ENCODE measurements around the gene FOXS1.

The FOXS1 gene

GRCh38 chr20:31845300-31845863 is at the start of gene FOXS1:
FOXS1 (minus strand) TSS chr20:31845604; CDS start chr20:31845542, 62 bp downstream.
- TF ChIP-seq EZH2phosphoT487 (IDR thresholded peaks at IDR 0.05; ENCODE audit: borderline replicate concordance, low read length): no peak
- no peak for TF ChIP-seq CTCF (IDR thresholded peaks at IDR 0.05; ENCODE audit: low read depth, low read length, poor library complexity, severe bottlenecking)
- no peak within 1 kb of the TSS for H3K4me2 ChIP-seq (ENCODE audit: low read length)
- no peak within 1 kb of the TSS for H3K4me3 ChIP-seq (ENCODE audit: low read length)
- H3K36me3 ChIP-seq (ENCODE audit: control insufficient read depth, low read length): no peaks in the 10 kb centered on the region
- H3F3A ChIP-seq (ENCODE audit: control insufficient read depth, insufficient read depth): no peaks in the 10 kb centered on the region
- H3K79me2 ChIP-seq (ENCODE audit: control insufficient read depth, low read length): no peaks in the 10 kb centered on the region
- peaks cover 8% of the 10 kb centered on the region for H3K27me3 ChIP-seq (ENCODE audit: control insufficient read depth, low read length)
- no peaks in the 10 kb centered on the region for H4K20me1 ChIP-seq (ENCODE audit: control insufficient read depth, insufficient read depth, low read depth, low read length)
- peaks cover 6% of the 10 kb centered on the region; the same call in 1 of the 2 replicates for H3K4me1 ChIP-seq (ENCODE audit: control insufficient read depth, low read length)
- no peaks in the 10 kb centered on the region for H3K9me2 ChIP-seq (replicated peaks; ENCODE audit: control insufficient read depth, low read length)
- no peak within 1 kb of the TSS for H3K27ac ChIP-seq (ENCODE audit: low read depth, low read length)
- no peaks in the 10 kb centered on the region for H3K9me3 ChIP-seq (ENCODE audit: control insufficient read depth, insufficient read depth, low read length)

DNA sequence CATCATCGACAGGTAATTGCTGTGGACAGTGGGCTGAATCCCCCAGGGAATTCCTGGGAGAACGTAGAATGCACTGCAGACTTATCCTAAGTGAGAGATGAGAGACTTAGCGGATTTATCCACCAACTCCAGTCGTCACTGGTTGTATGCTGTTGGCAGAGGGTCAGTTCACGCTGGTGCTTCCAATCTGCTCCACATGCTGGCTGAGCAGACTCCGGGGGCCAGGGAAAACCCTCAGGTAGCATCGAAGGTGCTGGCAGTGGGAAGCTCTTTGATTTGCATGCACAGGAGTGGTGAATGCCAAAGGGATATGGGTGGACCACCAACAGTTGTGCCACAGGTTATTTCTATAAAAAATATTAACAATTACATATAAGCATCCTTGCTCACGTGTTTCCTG is 45.2 kb upstream of the FOXS1 start:
- H3K27me3 ChIP-seq (ENCODE audit: control insufficient read depth, low read length): peaks cover 5% of the 10 kb centered on the region; the same call in 1 of the 2 replicates
- TF ChIP-seq CTCF (IDR thresholded peaks at IDR 0.05; ENCODE audit: low read depth, low read length, poor library complexity, severe bottlenecking): no peak
- no peak for TF ChIP-seq EZH2phosphoT487 (IDR thresholded peaks at IDR 0.05; ENCODE audit: borderline replicate concordance, low read length)
- no peaks in the 10 kb centered on the region for H4K20me1 ChIP-seq (ENCODE audit: control insufficient read depth, insufficient read depth, low read depth, low read length)
- H3K4me1 ChIP-seq (ENCODE audit: control insufficient read depth, low read length): 0 out of 2 replicates have a peak, but pooled peaks cover 3% of the 10 kb centered on the region
- no peaks in the 10 kb centered on the region for H3K9me3 ChIP-seq (ENCODE audit: control insufficient read depth, insufficient read depth, low read length)
- no peak overlapping the region for H3K4me2 ChIP-seq (ENCODE audit: low read length)
- no peak overlapping the region for H3K4me3 ChIP-seq (ENCODE audit: low read length)
- H3K9me2 ChIP-seq (replicated peaks; ENCODE audit: control insufficient read depth, low read length): no peaks in the 10 kb centered on the region
- H3K27ac ChIP-seq (ENCODE audit: low read depth, low read length): no peak overlapping the region
- no peaks in the 10 kb centered on the region for H3K79me2 ChIP-seq (ENCODE audit: control insufficient read depth, low read length)
- H3K36me3 ChIP-seq (ENCODE audit: control insufficient read depth, low read length): no peaks in the 10 kb centered on the region
- no peaks in the 10 kb centered on the region for H3F3A ChIP-seq (ENCODE audit: control insufficient read depth, insufficient read depth)

DNA sequence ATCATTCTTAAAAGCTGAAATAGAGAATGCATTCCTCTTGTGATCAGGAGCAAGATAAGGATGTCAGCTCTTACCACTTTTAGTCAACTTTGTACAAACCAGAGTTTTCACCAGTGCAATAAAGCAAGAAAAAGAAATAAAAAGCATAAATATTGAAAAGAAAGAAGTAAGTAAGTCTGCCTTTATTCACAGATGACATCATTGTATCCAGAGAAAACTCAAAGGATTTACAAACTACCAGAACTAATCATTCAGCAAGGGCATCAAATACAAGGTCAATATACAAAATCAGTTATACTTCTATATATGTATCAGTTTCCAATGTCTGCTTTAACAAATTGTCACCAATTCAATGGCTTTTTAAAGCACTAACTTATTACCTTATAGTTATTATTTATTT is 38.4 kb upstream of the FOXS1 start:
- Histone ChIP-seq H3K27me3 (ENCODE audit: control insufficient read depth, low read length) (peaks cover 16% of the 10 kb centered on the region), H3K9me3 (ENCODE audit: control insufficient read depth, insufficient read depth, low read length) (peaks cover 3% of the 10 kb centered on the region; the same call in 1 of the 2 replicates), H3K9me2 (replicated peaks; ENCODE audit: control insufficient read depth, low read length) (no peaks in the 10 kb centered on the region), H3K4me1 (ENCODE audit: control insufficient read depth, low read length) (peaks cover 10% of the 10 kb centered on the region), H3K27ac (ENCODE audit: low read depth, low read length) (no peak overlapping the region), H4K20me1 (ENCODE audit: control insufficient read depth, insufficient read depth, low read depth, low read length) (no peaks in the 10 kb centered on the region), H3F3A (ENCODE audit: control insufficient read depth, insufficient read depth) (0 out of 2 replicates have a peak, but pooled peaks cover 4% of the 10 kb centered on the region), H3K36me3 (ENCODE audit: control insufficient read depth, low read length) (no peaks in the 10 kb centered on the region), H3K4me3 (ENCODE audit: low read length) (no peak overlapping the region), H3K4me2 (ENCODE audit: low read length) (no peak overlapping the region), H3K79me2 (ENCODE audit: control insufficient read depth, low read length) (no peaks in the 10 kb centered on the region)
- TF ChIP-seq EZH2phosphoT487 (IDR thresholded peaks at IDR 0.05; ENCODE audit: borderline replicate concordance, low read length): no peak

DNA sequence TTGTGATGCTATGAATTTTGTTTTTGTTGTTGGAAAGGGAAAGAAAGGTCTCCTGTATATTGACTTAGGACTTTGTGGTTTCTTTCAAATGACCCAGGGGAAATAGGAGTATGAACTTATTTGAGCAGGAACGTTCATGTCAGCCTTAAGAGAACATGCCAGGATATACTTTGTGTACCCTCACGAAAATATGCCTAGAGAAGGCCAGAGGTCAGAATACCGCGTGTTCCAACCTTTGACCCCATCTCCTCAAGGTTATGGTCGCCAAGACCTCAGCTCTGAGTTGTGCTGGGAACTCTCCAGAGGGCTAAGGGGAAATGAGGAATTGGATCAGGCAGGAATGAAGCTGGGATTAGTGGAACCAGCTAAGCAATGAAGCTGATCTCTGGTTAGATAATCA is 36.5 kb upstream of the FOXS1 start:
- H3K4me2 ChIP-seq (ENCODE audit: low read length): no peak overlapping the region

More for the DNA sequence above, 36.5 kb upstream of the FOXS1 start:
- no peaks in the 10 kb centered on the region for H4K20me1 ChIP-seq (ENCODE audit: control insufficient read depth, insufficient read depth, low read depth, low read length)
- TF ChIP-seq EZH2phosphoT487 (IDR thresholded peaks at IDR 0.05; ENCODE audit: borderline replicate concordance, low read length): no peak
- 0 out of 2 replicates have a peak, but pooled peaks cover 4% of the 10 kb centered on the region for H3F3A ChIP-seq (ENCODE audit: control insufficient read depth, insufficient read depth)
- H3K4me1 ChIP-seq (ENCODE audit: control insufficient read depth, low read length): peaks cover 10% of the 10 kb centered on the region
- H3K9me3 ChIP-seq (ENCODE audit: control insufficient read depth, insufficient read depth, low read length): peaks cover 3% of the 10 kb centered on the region; the same call in 1 of the 2 replicates
- H3K9me2 ChIP-seq (replicated peaks; ENCODE audit: control insufficient read depth, low read length): no peaks in the 10 kb centered on the region
- no peaks in the 10 kb centered on the region for H3K36me3 ChIP-seq (ENCODE audit: control insufficient read depth, low read length)
- H3K27me3 ChIP-seq (ENCODE audit: control insufficient read depth, low read length): peaks cover 20% of the 10 kb centered on the region
- H3K27ac ChIP-seq (ENCODE audit: low read depth, low read length): no peak overlapping the region
- no peaks in the 10 kb centered on the region for H3K79me2 ChIP-seq (ENCODE audit: control insufficient read depth, low read length)
- H3K4me3 ChIP-seq (ENCODE audit: low read length): no peak overlapping the region
